RWPE2 (cell line): ENCODE data around the gene CDC42EP5.
A peak's percentile ranks its signal among the peaks of the same experiment; 100 is the strongest.
"Not testable (repeated sequence)": the region's sequence is repeated elsewhere in the genome, so short reads cannot be mapped to it uniquely, and the experiment has no call there.

ENCODE experiments used
- ATAC-seq: fragments of 200-7000 bp; cut with Tn5 transposase; 3 replicates; pipeline ENCODE4 v1.9.1; 2021; ENCODE audit warnings: low read depth
- DNase-seq: peaks from one replicate; pipeline ENCODE4 v3.0.0-alpha.2; 2020; ENCODE audit warnings: low spot score
- H3K27ac ChIP-seq: fragments of 450-650 bp; 2 replicates; pipeline ENCODE4 v1.5.1; 2017; ENCODE audit warnings: mild to moderate bottlenecking; ENCODE audit not compliant: poor library complexity, severe bottlenecking
- H3K27me3 ChIP-seq: fragments of 250-450 bp; sonication (Bioruptor Pico); 2 replicates; pipeline ENCODE4 v1.5.1; 2021; ENCODE audit warnings: mild to moderate bottlenecking, moderate library complexity; ENCODE audit not compliant: insufficient read depth, poor library complexity, severe bottlenecking
- H3K36me3 ChIP-seq: fragments of 250-450 bp; sonication (Bioruptor Pico); 2 replicates; pipeline ENCODE4 v1.5.1; 2020; ENCODE audit warnings: low read depth, mild to moderate bottlenecking, moderate library complexity
- H3K4me1 ChIP-seq: fragments of 250-450 bp; sonication (Bioruptor Pico); 2 replicates; pipeline ENCODE4 v1.5.1; 2021; ENCODE audit warnings: mild to moderate bottlenecking, moderate library complexity; ENCODE audit not compliant: insufficient read depth, poor library complexity, severe bottlenecking
- H3K4me3 ChIP-seq: fragments of 250-450 bp; sonication (Bioruptor Pico); 2 replicates; pipeline ENCODE4 v1.5.1; 2021; ENCODE audit warnings: mild to moderate bottlenecking, moderate library complexity; ENCODE audit not compliant: severe bottlenecking
- H3K9me3 ChIP-seq: fragments of 250-450 bp; sonication (Bioruptor Pico); 2 replicates; pipeline ENCODE4 v1.5.1; 2021; ENCODE audit warnings: mild to moderate bottlenecking, moderate library complexity; ENCODE audit not compliant: severe bottlenecking
- CTCF ChIP-seq: fragments of 450-650 bp; IDR thresholded peaks from one replicate; pipeline ENCODE4 v1.5.1; 2017; ENCODE audit warnings: mild to moderate bottlenecking, moderate library complexity; ENCODE audit not compliant: poor library complexity, severe bottlenecking

Gene CDC42EP5

GRCh38 chr19:54517483-54517882 is 44.4 kb upstream of the CDC42EP5 start:
- TF ChIP-seq CTCF, result no peak
- Histone ChIP-seq H3K36me3 (no peaks in the 10 kb centered on the region), H3K27me3 (no peaks in the 10 kb centered on the region), H3K4me1 (no peaks in the 10 kb centered on the region), H3K9me3 (no peaks in the 10 kb centered on the region), H3K27ac (no peak overlapping the region), H3K4me3 (no peak overlapping the region)
- ATAC-seq (peak; percentile 50; the same call in 1 of the 3 replicates), DNase-seq (no peak)

GRCh38 chr19:54515156-54515555 is 42.1 kb upstream of the CDC42EP5 start:
- no peak for TF ChIP-seq CTCF
- H3K4me3 ChIP-seq, result no peak overlapping the region
- no peak for DNase-seq
- no peaks in the 10 kb centered on the region for H3K27me3 ChIP-seq
- ATAC-seq, result no peak
- H3K36me3 ChIP-seq, result no peaks in the 10 kb centered on the region
- H3K9me3 ChIP-seq, result no peaks in the 10 kb centered on the region
- no peaks in the 10 kb centered on the region for H3K4me1 ChIP-seq
- no peak overlapping the region for H3K27ac ChIP-seq

GRCh38 chr19:54509200-54509940 is 36.3 kb upstream of the CDC42EP5 start:
- not testable (repeated sequence) for H3K27ac ChIP-seq
- H3K4me1 ChIP-seq, result peaks cover 10% of the 10 kb centered on the region

GRCh38 chr19:54508487-54508886 is 35.4 kb upstream of the CDC42EP5 start:
- not testable (repeated sequence) for H3K4me3 ChIP-seq, H3K27me3 ChIP-seq, ATAC-seq, H3K9me3 ChIP-seq, H3K27ac ChIP-seq, DNase-seq, H3K36me3 ChIP-seq
- H3K4me1 ChIP-seq, result peaks cover 10% of the 10 kb centered on the region

More at GRCh38 chr19:54509200-54509940, 36.3 kb upstream of the CDC42EP5 start:
- H3K9me3 ChIP-seq, H3K36me3 ChIP-seq, H3K27me3 ChIP-seq, ATAC-seq, H3K4me3 ChIP-seq, DNase-seq: not testable (repeated sequence)

- Histone ChIP-seq H3K36me3 (no peaks in the 10 kb centered on the region), H3K4me1 (peaks cover 10% of the 10 kb centered on the region), H3K9me3 (no peaks in the 10 kb centered on the region), H3K4me3 (no peak overlapping the region), H3K27ac (no peak overlapping the region), H3K27me3 (no peaks in the 10 kb centered on the region)
- no peak for TF ChIP-seq CTCF
- no peak for ATAC-seq
- DNase-seq, result no peak
Measured at GRCh38 chr19:54507824-54508223, 34.7 kb upstream of the CDC42EP5 start.

- H3K36me3 ChIP-seq, H3K4me3 ChIP-seq: not testable (repeated sequence)
- peaks cover 10% of the 10 kb centered on the region for H3K4me1 ChIP-seq
Measured at GRCh38 chr19:54507038-54507717, 34.1 kb upstream of the CDC42EP5 start.

More at GRCh38 chr19:54507038-54507717, 34.1 kb upstream of the CDC42EP5 start:
- H3K27ac ChIP-seq, H3K9me3 ChIP-seq, DNase-seq, ATAC-seq, H3K27me3 ChIP-seq: not testable (repeated sequence)
